PFSK-1 (cell line): ENCODE results near the gene USB1.

Source experiments
- POLR2AphosphoS5 ChIP-seq: IDR thresholded peaks from 2 replicates; pipeline ENCODE4 v1.6.1; 2012; ENCODE audit warnings: low read depth, mild to moderate bottlenecking, control low read depth, low read length, moderate library complexity
- REST ChIP-seq, 2 experiments: IDR thresholded peaks; 2 replicates each; pipeline versions ENCODE4 v1.6.1 to v1.8.0; 2011 to 2012; ENCODE audit warnings: low read depth in 2 of 2, low read length in 2 of 2, control low read depth in 1 of 2, inconsistent platforms in 1 of 2, mild to moderate bottlenecking in 1 of 2, moderate library complexity in 1 of 2; ENCODE audit not compliant: insufficient read depth in 1 of 2
- TAF1 ChIP-seq: IDR thresholded peaks from 2 replicates; pipeline ENCODE4 v1.6.1; 2012; ENCODE audit warnings: low read length, control low read depth, borderline replicate concordance; ENCODE audit not compliant: insufficient read depth

DNA sequence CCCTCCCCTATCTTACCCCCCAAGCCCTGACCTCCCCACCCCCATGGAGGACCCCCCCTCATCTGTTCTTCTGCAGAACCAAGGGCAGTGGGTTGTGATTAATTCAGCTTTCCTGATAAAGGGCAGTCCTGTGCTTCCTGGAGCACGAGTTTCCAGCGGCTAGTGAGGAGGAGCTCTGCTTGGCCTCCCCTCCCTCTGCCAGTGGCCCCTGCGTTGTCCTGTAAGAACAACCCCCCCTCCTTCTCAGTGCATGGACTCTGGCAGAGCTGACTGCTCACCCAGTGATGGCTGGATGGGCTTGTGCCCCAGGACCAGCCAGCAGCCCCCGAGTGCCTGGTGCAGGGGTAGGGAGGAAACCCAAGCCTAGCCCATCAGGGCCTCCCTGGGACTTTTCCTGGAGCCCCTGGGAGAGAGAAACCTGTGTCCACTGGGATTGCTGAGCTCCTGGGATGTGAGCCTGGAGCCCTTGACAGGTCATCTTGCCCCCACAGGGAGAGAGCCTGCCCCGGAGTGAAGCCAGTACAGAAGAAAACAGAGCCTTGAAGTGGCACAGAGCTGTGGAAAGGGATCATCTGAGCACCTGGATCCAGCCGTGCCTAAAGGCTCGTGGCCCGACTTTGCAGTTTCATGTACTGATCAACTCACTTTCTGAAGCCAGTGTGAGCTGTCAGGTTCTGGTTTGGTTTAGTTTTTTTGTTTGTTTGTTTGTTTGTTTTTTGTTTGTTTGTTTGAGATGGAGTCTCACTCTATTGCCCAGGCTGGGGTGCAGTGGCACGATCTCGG is 50.8 kb downstream of the USB1 start:
- TF ChIP-seq TAF1: no peak
- TF ChIP-seq REST (IDR thresholded peaks at IDR 0.05; ENCODE audit: insufficient read depth in 1 of 2, low read depth in 2 of 2, low read length in 2 of 2): no peak
- TF ChIP-seq POLR2AphosphoS5: no peak
